ENCODE results near the gene BRD9.

Gene BRD9

DNA sequence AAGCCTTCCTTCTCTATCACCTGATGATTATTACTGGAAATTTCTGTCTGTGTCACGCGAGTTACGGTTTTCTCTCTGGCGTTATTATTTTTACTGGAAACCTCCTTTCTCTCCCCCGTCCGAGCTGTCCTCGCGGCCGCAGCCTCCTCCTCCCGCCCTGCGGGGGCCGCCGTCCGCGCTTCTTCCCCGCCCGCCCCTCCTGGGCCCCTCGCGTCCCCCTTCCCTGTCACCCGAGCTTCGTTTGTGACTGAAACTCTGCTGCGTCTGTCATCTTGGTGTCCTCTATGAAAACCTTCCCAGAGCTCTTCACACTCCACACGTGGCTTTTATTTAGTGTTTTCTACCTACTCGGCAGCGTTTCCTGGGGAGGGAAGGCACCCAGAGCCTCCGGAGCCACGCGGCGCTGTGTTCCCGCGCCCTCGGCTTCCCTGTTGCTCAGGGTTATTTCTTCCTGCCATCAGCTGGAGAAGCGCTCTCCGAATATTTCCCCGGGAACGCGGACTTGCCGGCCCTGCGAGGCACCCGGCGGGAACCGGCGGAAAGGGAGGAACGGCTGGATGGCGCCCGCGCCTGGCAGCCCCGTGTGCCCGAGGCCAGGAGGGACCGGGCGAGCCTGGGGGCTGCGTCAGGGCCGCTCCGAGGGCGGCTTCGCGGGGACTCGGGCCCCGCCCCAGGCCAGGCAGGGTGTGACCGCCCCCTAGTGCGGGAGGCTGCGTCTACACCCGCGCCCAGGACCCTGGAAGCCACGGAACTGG lies 34.0 kb upstream of the BRD9 start:
- Histone ChIP-seq H3K4me2 (ENCODE audit: low read length) (no peak overlapping the region), H3K27ac (ENCODE audit: low read length) (no peak overlapping the region), H3K9ac (ENCODE audit: low read length) (no peak overlapping the region), H3K4me1 (ENCODE audit: low read length) (no peaks in the 10 kb centered on the region), H3K79me2 (ENCODE audit: low read length) (no peaks in the 10 kb centered on the region), H2AFZ (ENCODE audit: low read depth, low read length) (no peak overlapping the region), H3K4me3 (ENCODE audit: low read length) (no peak overlapping the region), H3K36me3 (replicated peaks; ENCODE audit: low read depth, low read length) (no peaks in the 10 kb centered on the region), H4K20me1 (ENCODE audit: insufficient read depth, low read length) (no peaks in the 10 kb centered on the region), H3K9me3 (ENCODE audit: insufficient read depth, low read length) (no peaks in the 10 kb centered on the region), H3K27me3 (ENCODE audit: low read depth, low read length) (no peaks in the 10 kb centered on the region)
- TF ChIP-seq, protein P1, sequence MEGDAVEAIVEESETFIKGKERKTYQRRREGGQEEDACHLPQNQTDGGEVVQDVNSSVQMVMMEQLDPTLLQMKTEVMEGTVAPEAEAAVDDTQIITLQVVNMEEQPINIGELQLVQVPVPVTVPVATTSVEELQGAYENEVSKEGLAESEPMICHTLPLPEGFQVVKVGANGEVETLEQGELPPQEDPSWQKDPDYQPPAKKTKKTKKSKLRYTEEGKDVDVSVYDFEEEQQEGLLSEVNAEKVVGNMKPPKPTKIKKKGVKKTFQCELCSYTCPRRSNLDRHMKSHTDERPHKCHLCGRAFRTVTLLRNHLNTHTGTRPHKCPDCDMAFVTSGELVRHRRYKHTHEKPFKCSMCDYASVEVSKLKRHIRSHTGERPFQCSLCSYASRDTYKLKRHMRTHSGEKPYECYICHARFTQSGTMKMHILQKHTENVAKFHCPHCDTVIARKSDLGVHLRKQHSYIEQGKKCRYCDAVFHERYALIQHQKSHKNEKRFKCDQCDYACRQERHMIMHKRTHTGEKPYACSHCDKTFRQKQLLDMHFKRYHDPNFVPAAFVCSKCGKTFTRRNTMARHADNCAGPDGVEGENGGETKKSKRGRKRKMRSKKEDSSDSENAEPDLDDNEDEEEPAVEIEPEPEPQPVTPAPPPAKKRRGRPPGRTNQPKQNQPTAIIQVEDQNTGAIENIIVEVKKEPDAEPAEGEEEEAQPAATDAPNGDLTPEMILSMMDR (IDR thresholded peaks at IDR 0.05; ENCODE audit: low read depth, low read length), result no peak
- TF ChIP-seq EZH2phosphoT487 (IDR thresholded peaks at IDR 0.05; ENCODE audit: low read depth), result no peak

DNA sequence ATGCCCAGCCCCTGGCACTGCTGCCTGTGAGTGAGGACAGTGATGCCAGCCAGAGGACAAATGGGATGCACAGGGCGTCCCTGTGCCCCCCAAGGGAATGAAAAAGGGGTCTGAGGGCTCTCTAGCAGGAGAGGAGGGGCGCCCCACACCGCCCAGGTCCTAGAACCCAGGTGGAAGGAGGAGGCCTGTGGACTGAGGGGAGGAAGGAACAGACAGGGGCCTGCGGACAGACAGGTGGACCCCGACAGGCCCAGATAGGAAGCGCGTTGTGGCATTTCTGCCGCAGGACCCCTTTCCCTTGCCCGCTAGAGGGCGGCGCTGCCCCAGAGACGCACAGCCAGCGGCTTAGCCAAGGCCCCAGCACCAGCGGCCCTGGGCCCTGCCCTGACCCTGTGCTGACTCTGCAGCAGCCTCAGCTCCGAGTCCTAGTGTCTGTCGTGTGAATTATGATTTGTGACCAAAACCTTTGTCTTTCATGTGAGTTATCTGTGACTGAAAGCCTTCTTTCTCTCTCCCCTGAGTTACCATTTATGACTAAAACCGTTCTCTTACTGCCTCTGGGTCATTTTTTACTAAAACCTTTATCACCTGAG lies 30.8 kb upstream of the BRD9 start:
- Histone ChIP-seq H3K27me3 (ENCODE audit: low read depth, low read length) (no peaks in the 10 kb centered on the region), H3K4me2 (ENCODE audit: low read length) (no peak overlapping the region), H3K9ac (ENCODE audit: low read length) (no peak overlapping the region), H3K9me3 (ENCODE audit: insufficient read depth, low read length) (no peaks in the 10 kb centered on the region), H3K4me3 (ENCODE audit: low read length) (no peak overlapping the region), H3K4me1 (ENCODE audit: low read length) (no peaks in the 10 kb centered on the region), H3K36me3 (replicated peaks; ENCODE audit: low read depth, low read length) (no peaks in the 10 kb centered on the region), H4K20me1 (ENCODE audit: insufficient read depth, low read length) (no peaks in the 10 kb centered on the region), H3K79me2 (ENCODE audit: low read length) (no peaks in the 10 kb centered on the region), H3K27ac (ENCODE audit: low read length) (no peak overlapping the region), H2AFZ (ENCODE audit: low read depth, low read length) (no peak overlapping the region)
- TF ChIP-seq EZH2phosphoT487 (IDR thresholded peaks at IDR 0.05; ENCODE audit: low read depth), result no peak
- TF ChIP-seq, protein P1 (IDR thresholded peaks at IDR 0.05; ENCODE audit: low read depth, low read length), result peak; percentile 70

DNA sequence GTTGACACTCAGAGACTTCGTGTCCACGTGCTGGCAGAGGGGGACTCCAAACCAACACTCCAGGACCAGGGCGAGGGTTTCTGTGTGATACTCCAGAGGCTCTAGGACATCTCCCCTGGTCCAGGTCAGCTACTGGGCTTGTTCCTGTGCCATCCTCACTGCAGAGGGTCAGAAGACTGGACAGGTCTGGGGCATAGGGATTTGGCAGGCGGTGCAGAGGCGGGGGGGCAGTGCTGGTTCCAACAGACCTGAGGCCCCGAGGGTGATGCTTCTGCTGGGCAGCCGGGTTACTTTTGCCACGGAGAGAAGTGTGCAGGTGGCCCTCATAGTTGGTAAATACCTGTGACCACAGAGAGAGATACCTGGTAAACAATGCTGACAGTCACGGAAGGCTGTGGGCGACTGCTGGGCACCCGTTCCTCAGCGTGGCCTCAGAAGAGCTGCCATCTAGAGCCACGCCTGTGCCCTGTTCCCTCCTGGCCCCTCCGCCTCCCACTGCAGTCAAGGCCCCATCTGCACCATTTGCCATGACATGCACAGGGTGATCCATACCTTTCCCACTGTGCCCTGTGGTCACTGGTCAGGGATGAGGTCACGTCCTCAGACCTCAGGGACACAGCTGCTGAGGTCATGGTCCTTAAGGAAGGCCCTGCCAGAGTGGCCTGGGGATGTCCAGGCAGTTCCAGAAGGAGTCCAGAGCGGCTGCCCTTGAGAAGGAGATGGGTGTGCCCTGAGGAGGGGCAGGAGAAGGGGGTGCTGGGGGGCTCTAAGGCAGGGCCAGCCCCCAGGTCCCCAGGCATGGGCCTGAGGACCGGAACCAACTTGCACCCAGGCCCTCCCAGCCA lies 30.1 kb upstream of the BRD9 start:
- H3K27me3 ChIP-seq (ENCODE audit: low read depth, low read length), result no peaks in the 10 kb centered on the region
- no peak overlapping the region for H3K4me3 ChIP-seq (ENCODE audit: low read length)
- no peaks in the 10 kb centered on the region for H4K20me1 ChIP-seq (ENCODE audit: insufficient read depth, low read length)
- H3K79me2 ChIP-seq (ENCODE audit: low read length), result no peaks in the 10 kb centered on the region
- no peaks in the 10 kb centered on the region for H3K36me3 ChIP-seq (replicated peaks; ENCODE audit: low read depth, low read length)
- H2AFZ ChIP-seq (ENCODE audit: low read depth, low read length), result no peak overlapping the region
- no peak overlapping the region for H3K27ac ChIP-seq (ENCODE audit: low read length)
- no peaks in the 10 kb centered on the region for H3K9me3 ChIP-seq (ENCODE audit: insufficient read depth, low read length)
- H3K4me2 ChIP-seq (ENCODE audit: low read length), result no peak overlapping the region
- H3K4me1 ChIP-seq (ENCODE audit: low read length), result no peaks in the 10 kb centered on the region
- TF ChIP-seq, protein P1 (IDR thresholded peaks at IDR 0.05; ENCODE audit: low read depth, low read length), result no peak
- no peak for TF ChIP-seq EZH2phosphoT487 (IDR thresholded peaks at IDR 0.05; ENCODE audit: low read depth)
- H3K9ac ChIP-seq (ENCODE audit: low read length), result no peak overlapping the region
